ENCODE measurements around the gene CAPZB.

DNA sequence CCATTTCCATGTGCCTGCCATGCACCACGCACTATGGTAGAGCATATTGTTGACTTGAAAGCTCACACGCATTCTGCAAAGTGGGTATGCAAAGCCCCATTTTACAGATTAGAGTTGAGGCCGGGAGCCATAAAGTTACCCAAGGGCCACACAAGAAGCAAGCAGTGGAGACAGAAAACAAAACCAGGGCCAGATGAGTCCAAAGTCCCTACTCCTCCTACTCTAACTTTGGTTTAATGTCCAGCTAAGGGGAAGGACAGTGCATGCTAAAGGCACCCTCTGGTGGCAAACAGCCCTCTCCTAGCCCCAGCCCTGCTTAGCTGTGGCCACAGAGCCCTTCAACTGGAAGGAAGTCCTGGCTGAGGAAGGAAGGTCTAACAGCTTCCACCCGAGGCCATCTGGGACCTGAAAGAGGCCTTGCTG is 98.3 kb downstream of the CAPZB start:
- TF ChIP-seq, protein P1, sequence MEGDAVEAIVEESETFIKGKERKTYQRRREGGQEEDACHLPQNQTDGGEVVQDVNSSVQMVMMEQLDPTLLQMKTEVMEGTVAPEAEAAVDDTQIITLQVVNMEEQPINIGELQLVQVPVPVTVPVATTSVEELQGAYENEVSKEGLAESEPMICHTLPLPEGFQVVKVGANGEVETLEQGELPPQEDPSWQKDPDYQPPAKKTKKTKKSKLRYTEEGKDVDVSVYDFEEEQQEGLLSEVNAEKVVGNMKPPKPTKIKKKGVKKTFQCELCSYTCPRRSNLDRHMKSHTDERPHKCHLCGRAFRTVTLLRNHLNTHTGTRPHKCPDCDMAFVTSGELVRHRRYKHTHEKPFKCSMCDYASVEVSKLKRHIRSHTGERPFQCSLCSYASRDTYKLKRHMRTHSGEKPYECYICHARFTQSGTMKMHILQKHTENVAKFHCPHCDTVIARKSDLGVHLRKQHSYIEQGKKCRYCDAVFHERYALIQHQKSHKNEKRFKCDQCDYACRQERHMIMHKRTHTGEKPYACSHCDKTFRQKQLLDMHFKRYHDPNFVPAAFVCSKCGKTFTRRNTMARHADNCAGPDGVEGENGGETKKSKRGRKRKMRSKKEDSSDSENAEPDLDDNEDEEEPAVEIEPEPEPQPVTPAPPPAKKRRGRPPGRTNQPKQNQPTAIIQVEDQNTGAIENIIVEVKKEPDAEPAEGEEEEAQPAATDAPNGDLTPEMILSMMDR (IDR thresholded peaks at IDR 0.05; ENCODE audit: extremely low read depth in 1 of 2, insufficient read depth in 1 of 2, low read depth in 1 of 2, low read length in 2 of 2), result no peak
- no peak for TF ChIP-seq JUN (IDR thresholded peaks at IDR 0.05; ENCODE audit: borderline replicate concordance, insufficient read depth, insufficient read length, low read depth)
- TF ChIP-seq POLR2AphosphoS5 (IDR thresholded peaks at IDR 0.05; ENCODE audit: insufficient read depth, low read depth, low read length), result no peak
- no peak for TF ChIP-seq POLR2A (IDR thresholded peaks at IDR 0.05; ENCODE audit: low read depth, low read length)
- no peak for TF ChIP-seq EZH2 (IDR thresholded peaks at IDR 0.05; ENCODE audit: borderline replicate concordance, low read depth, low read length, severe bottlenecking)
